A172 (cell line): Measurements from ENCODE around the gene YIPF3. TPM values are rescaled to one million over a fixed set of nuclear protein-coding genes. Genes with fewer than 3 reads are reported as not detected.
"Not testable (repeated sequence)": the region's sequence is repeated elsewhere in the genome, so short reads cannot be mapped to it uniquely, and the experiment has no call there.

Experiments used
- DNase-seq: peaks from one replicate; pipeline ENCODE4 v3.0.0-alpha.2; 2015; ENCODE audit warnings: low spot score
- total RNA-seq: library from RNA; depleted of rRNA; stranded (reverse); fragments of >200 nt; shearing (Covaris generic); gene quantifications from 2 replicates; pipeline ENCODE4 v1.2.3, GENCODE V29; 2014

YIPF3 gene
- total RNA-seq, 1 experiment from 2014 or later, result 122 TPM

DNA sequence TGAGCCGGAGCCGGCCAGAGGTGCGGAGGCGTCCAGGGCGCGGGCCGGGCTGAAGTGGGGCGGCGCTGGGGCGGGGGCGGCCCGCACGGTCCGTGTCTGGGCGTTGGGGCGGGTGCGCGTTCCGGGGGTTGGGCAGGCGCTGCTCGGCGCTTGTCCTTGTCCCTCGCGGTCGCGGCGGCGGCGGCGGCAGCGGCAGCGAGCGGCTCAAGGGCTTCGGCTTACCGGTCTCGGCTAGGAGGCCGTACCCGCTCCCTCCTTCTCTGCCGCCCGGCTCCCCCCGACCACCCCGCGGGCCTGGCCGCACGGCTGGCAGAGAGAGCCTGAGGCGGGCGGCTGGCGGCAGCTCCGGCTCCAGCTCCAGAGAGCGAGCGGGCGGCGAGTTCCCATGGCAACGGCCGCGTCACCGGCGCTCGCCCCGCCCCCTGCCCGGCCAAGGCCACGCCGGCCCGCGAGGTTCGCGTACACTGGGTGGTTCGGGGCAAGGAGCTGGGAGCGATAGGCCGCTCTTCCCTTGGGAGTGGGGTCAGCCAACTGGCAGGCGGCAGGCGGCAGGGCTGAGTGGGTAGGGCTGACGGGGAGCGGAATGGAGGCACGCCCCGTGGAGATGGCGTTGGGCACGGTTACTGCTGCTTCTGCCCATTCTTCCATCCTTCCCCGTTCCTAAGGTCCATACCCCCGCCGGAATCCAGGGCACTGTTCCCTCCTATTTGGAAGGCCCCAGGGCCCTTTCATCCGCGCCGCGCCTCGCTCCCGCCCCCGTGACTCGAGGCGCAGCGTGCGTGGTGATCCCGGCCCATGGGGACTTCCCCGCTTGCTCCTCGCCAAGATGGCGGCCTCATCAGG is 6.5 kb downstream of the YIPF3 start, which contains the start of gene LRRC73:
TSS of gene LRRC73 (minus strand) at position 363 of the 843 bp plus-strand sequence. CDS start 561 bp downstream, outside the sequence.
- DNase-seq, result peak; percentile 48

GRCh38 chr6:43509142-43509983 is 7.4 kb downstream of the YIPF3 start:
- no peak for DNase-seq

- no peak for DNase-seq
Measured at GRCh38 chr6:43508481-43509141, 8.1 kb downstream of the YIPF3 start.

- DNase-seq, result peak; percentile 71
Measured at GRCh38 chr6:43506667-43507471, 9.9 kb downstream of the YIPF3 start.

DNA sequence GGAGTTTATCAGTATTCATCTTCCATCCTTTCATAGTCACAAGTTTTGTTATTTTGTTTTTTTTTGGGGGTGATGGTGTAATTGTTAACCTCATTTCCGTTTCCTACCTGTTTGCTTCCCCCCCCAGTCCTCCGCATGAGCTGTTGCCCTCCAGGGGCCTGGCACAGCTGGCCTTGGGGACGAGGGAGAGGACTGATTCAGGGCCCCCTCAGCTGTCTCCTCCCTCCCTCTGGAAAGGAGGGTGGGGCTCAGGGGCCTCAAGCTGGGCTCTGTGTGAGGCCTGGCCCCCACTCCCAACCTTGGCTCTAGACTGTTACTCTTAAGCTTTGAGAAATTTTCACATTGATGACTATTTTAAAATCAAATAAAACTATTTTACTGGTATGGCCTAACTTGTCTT is 10.6 kb downstream of the YIPF3 start:
- no peak for DNase-seq

- DNase-seq, result no peak
Measured at GRCh38 chr6:43505718-43506117, 11.0 kb downstream of the YIPF3 start.

GRCh38 chr6:43504756-43505593 is 11.8 kb downstream of the YIPF3 start:
- DNase-seq, result no peak

- DNase-seq, result no peak
Measured at GRCh38 chr6:43503443-43503842, 13.3 kb downstream of the YIPF3 start.

DNA sequence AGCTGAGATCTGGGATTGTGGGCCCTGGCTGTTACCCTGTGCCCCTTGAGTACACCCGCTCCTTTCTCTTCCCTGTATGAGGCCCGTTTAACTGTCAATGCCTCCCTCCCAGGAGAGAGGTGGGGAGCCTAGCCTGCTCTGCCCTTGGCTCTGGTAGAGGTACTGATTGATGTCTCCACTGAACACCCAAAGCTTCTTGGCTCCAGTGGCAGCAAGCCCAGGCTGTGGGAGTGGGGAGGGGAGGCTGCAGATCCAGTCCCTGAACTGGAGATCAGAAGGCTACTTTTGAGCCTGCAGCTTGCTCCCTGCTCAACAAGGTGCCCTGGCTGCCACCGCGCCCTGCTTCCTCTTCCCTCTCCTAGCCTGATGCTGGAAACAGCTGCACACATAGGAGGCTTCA is 14.1 kb downstream of the YIPF3 start:
- DNase-seq, result no peak

DNA sequence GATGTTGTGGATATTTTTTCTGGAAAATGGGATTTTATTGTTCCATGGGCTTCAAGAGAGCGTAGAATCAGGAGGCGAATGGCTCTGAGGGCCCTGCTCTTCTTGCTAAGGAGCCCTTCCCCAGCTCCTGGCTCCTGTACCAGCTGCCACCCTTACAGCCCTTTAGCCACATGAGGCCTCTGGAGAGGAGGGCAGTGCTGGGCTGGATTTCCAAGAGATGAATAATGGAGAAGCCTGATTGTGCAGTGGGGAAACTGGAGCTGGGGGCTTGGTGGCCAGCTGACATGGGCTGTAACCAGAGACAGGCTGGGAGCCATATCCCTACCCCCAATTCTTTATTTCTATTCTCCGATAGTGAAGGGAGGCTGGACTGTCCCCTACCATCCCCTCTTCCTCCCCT is 15.8 kb downstream of the YIPF3 start:
- DNase-seq, result no peak

DNA sequence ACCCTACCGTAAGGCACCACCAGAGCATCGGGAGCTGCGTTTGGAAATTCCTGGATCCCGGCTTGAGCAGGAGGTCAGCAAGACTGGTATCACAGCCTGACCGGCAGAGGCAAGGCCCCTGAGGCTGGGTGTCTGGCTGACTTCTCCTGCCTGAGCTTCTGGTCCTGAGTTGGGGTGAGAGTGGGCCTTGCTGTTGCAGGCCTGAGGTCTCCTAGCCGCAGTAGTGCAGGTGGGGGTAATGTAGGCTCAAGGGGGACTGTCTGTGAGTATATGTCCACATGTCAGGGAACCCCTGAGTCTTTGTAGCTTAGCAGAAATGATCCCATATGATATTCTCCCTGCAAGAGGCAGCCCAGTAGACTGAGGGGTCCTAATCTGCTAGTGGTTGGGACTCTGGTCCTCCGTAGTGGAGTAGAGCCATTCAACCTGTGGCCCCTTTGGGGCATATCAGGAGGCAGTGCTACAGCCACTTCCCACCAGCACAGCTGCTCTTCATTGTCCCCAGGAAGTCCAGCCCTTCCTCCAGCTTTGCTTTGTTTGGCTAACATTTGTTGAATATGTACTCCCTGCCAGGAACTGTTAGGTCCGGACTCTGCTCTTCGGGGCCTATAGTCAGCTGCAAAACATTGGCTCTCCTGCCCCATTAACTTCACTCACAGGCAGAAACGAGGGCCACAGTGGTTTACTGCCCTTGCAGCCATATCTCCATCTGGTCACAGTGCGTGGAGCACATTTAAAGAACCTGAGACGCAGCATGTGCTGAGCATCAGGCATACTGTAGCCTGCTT is 17.5 kb downstream of the YIPF3 start:
- DNase-seq, result no peak

GRCh38 chr6:43498291-43498690 is 18.4 kb downstream of the YIPF3 start:
- DNase-seq, result not testable (repeated sequence)

- no peak for DNase-seq
Measured at GRCh38 chr6:43497689-43498088, 19.0 kb downstream of the YIPF3 start.

DNA sequence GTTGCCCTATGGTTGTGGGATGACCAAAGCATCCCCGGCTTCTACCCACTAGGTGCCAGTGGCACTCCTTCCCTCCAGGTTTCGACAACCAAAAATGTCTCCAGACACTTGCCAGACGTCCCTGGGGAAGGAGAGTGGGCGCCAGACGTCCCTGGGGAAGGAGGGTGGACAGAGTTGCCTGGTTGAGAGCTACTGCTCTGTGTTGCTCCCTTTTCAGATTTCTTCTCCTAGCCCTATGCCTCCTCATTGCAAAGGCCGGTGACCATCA is 19.7 kb downstream of the YIPF3 start:
- DNase-seq, result no peak

DNA sequence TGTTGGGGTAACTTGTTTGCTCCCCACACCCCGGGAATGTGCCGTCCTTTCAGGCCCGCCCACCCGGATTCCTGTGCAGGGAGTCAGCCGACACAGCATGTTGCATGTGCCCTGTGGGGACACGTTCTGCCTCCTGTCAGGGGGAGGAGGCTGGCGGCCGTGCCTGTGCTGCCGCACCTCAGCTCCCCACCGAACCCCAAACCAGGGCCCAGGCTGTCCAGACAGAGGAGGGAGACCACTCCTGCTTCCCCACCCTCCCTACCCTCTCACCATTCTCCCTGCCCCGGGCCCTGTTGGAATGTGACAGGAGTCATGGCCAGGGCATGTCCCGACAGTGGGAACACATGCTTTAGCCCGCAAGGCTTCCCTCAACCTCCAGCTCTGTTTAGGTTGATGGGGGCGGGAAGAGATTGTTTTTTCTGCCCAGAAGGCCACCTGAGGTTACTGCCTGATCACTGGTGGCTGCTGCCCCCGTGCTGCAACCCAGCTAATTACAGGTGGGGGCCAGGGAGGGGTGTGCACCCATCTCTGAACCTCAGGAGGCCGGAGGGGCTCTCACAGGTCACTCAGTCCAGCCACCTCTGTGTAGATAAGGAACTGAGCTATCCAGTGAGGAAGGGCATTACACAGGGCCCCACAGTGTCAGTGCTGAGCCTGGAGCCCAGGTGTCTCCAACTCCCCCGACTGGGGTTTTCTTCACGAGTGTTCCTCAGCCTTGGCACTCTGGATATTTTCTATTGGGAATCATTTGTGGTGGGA is 20.2 kb downstream of the YIPF3 start:
- DNase-seq, result peak; percentile 58

DNA sequence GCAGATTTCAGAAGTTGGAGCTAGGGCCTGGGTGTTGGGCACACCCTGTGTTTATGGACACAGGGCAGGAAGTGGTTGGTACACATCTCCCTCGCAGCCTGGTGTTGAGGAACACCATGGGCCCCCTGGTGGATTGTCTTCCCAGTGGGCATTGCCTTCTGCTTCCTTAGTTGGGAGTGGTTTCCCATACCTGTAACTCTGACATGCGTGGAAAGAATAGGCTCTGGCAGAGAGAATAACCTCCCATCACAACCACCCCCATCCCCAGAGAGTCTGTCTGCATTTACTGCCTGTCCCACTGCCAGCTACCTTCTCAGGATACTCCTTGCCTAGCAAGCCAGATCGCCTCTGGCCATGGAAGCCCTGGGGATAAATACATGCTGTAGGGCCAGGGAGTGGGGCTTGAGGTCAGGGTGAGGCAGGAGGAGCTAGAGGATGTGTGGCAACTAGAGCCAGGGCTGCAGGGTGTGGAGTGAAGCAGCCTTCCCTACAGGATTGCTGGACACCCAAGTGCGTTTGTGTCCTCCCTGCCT is 21.3 kb downstream of the YIPF3 start:
- peak; percentile 51 for DNase-seq

GRCh38 chr6:43494766-43495165 is 22.0 kb downstream of the YIPF3 start:
- DNase-seq, result no peak

- no peak for DNase-seq
Measured at GRCh38 chr6:43494321-43494720, 22.4 kb downstream of the YIPF3 start.

GRCh38 chr6:43493833-43494232 is 22.9 kb downstream of the YIPF3 start:
- no peak for DNase-seq
